ENCODE measurements around the gene COG1. TPM values are rescaled to one million over a fixed set of nuclear protein-coding genes. Genes with fewer than 3 reads are reported as not detected.

COG1 gene
- total RNA-seq, 1 experiment from 2014 or later = 26.5 TPM

- no peaks in the 10 kb centered on the region for H3K79me2 ChIP-seq (ENCODE audit: insufficient read depth, low read length)
- H2BK20ac ChIP-seq (ENCODE audit: low read depth, low read length, poor library complexity, severe bottlenecking) = no peak overlapping the region
- no peak overlapping the region for H3K4ac ChIP-seq (ENCODE audit: low read depth, low read length)
- peak overlapping the region; percentile 84 for H3K27ac ChIP-seq (ENCODE audit: insufficient read length, low read depth, low read length)
- H2BK15ac ChIP-seq (ENCODE audit: low read depth, low read length) = no peak overlapping the region
- peak overlapping the region; percentile 58 to 99 (median 97); a peak in 5 of 7 replicates for H3K27ac Mint-ChIP-seq
- H3K27me3 Mint-ChIP-seq (ENCODE audit: low read depth) = no peaks in the 10 kb centered on the region
- no peak overlapping the region for H2BK12ac ChIP-seq (ENCODE audit: insufficient read length, low read depth, low read length)
- H2BK5ac ChIP-seq (ENCODE audit: insufficient read length, low read length) = no peak overlapping the region
- TF ChIP-seq, protein P1, sequence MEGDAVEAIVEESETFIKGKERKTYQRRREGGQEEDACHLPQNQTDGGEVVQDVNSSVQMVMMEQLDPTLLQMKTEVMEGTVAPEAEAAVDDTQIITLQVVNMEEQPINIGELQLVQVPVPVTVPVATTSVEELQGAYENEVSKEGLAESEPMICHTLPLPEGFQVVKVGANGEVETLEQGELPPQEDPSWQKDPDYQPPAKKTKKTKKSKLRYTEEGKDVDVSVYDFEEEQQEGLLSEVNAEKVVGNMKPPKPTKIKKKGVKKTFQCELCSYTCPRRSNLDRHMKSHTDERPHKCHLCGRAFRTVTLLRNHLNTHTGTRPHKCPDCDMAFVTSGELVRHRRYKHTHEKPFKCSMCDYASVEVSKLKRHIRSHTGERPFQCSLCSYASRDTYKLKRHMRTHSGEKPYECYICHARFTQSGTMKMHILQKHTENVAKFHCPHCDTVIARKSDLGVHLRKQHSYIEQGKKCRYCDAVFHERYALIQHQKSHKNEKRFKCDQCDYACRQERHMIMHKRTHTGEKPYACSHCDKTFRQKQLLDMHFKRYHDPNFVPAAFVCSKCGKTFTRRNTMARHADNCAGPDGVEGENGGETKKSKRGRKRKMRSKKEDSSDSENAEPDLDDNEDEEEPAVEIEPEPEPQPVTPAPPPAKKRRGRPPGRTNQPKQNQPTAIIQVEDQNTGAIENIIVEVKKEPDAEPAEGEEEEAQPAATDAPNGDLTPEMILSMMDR (conservative IDR thresholded peaks at IDR 0.05) = peak; percentile 86
- peak overlapping the region; percentile 96; the same call in 1 of the 2 replicates for H3K14ac ChIP-seq (ENCODE audit: insufficient read depth, low read length)
- no peaks in the 10 kb centered on the region for H3K9me3 Mint-ChIP-seq
- H2AK5ac ChIP-seq (ENCODE audit: insufficient read length, low read length) = no peak overlapping the region
- peaks cover 2 to 12% (median 9%) of the 10 kb centered on the region in 3 experiments; a peak in 4 of 7 replicates for H3K36me3 Mint-ChIP-seq (ENCODE audit: insufficient read depth in 1 of 3, low read depth in 3 of 3)
- no peak overlapping the region for H3K18ac ChIP-seq (ENCODE audit: insufficient read length, low read depth, low read length)
- no peak overlapping the region for H2AFZ ChIP-seq (ENCODE audit: low read length)
- H4K8ac ChIP-seq (replicated peaks; ENCODE audit: insufficient read length, low read depth, low read length) = no peak overlapping the region
- no peak overlapping the region for H3K23ac ChIP-seq (ENCODE audit: insufficient read length, low read depth, low read length)
- H3K4me3 Mint-ChIP-seq = peak overlapping the region; percentile 97
- peak overlapping the region; percentile 3 for H2BK120ac ChIP-seq (ENCODE audit: low read depth, low read length, poor library complexity, severe bottlenecking)
- H4K20me1 ChIP-seq (ENCODE audit: control insufficient read depth, insufficient read depth, insufficient read length) = peaks cover 2% of the 10 kb centered on the region
- no peaks in the 10 kb centered on the region for H3K27me3 ChIP-seq (ENCODE audit: insufficient read depth, low read length)
- H3K4me1 ChIP-seq (ENCODE audit: insufficient read depth, low read length) = peaks cover 4% of the 10 kb centered on the region; the same call in 1 of the 2 replicates
- no peaks in the 10 kb centered on the region for H3K9me3 ChIP-seq (ENCODE audit: control insufficient read depth, low read depth, low read length)
- no peaks in the 10 kb centered on the region for H3K79me1 ChIP-seq (ENCODE audit: insufficient read depth, low read depth, low read length, poor library complexity, severe bottlenecking)
- H3T11ph ChIP-seq (ENCODE audit: low read length) = no peak overlapping the region
- H3K56ac ChIP-seq (ENCODE audit: insufficient read length, low read depth, low read length) = no peak overlapping the region
- no CpG with 5 or more reads among the region's 26 CpGs for WGBS (ENCODE audit: extremely low coverage, insufficient read length, low lambda C conversion rate)
- H3K9ac ChIP-seq (ENCODE audit: extremely low read depth, insufficient read length, low read length) = peak overlapping the region; percentile 95
- peak; percentile 77 for DNase-seq
- no peak overlapping the region for H4K5ac ChIP-seq (ENCODE audit: insufficient read length, low read depth, low read length)
- H3K4me1 Mint-ChIP-seq = peaks cover 23 to 26% of the 10 kb centered on the region in 2 experiments
- no peak overlapping the region for H4K91ac ChIP-seq (ENCODE audit: insufficient read length, low read depth, low read length)
- peak overlapping the region; percentile 79 for H3K4me2 ChIP-seq (ENCODE audit: insufficient read depth, insufficient read length, low read length)
- no peaks in the 10 kb centered on the region for H3K23me2 ChIP-seq (ENCODE audit: insufficient read length, low read depth, low read length, poor library complexity, severe bottlenecking)
These were observed 1.2 kb upstream of the COG1 start for GRCh38 chr17:73191443-73192205.
